HG03108 (cell line): ENCODE data around the gene DUS1L.

Experiments
- ATAC-seq: cut with Tn5 transposase; IDR thresholded peaks from one replicate; pipeline ENCODE4 v1.9.1; 2021; ENCODE audit warnings: moderate library complexity; ENCODE audit not compliant: unreplicated experiment

DUS1L gene

GRCh38 chr17:82056729-82057621 is 8.6 kb downstream of the DUS1L start:
- ATAC-seq = no peak

GRCh38 chr17:82055965-82056728 is 9.5 kb downstream of the DUS1L start:
- ATAC-seq = no peak

- ATAC-seq = no peak
These were observed 10.3 kb downstream of the DUS1L start for GRCh38 chr17:82055023-82055964.

- ATAC-seq = no peak
These were observed 11.1 kb downstream of the DUS1L start for GRCh38 chr17:82054351-82055022.

GRCh38 chr17:82053556-82054263 is 11.9 kb downstream of the DUS1L start:
- no peak for ATAC-seq

GRCh38 chr17:82053130-82053529 is 12.5 kb downstream of the DUS1L start:
- no peak for ATAC-seq

GRCh38 chr17:82052638-82053059 is 13.0 kb downstream of the DUS1L start:
- ATAC-seq = no peak

- ATAC-seq = no peak
These were observed 13.6 kb downstream of the DUS1L start, which contains the start of the genes GPS1 and RFNG for GRCh38 chr17:82051776-82052637. TSS of gene GPS1 (plus strand) at chr17:82051898. CDS start at chr17:82051932, 34 bp downstream. TSS of gene RFNG (minus strand) at chr17:82051811. CDS start at chr17:82051766, 45 bp downstream.

- no peak for ATAC-seq
These were observed 14.6 kb downstream of the DUS1L start for GRCh38 chr17:82050761-82051641.

- no peak for ATAC-seq
These were observed 15.3 kb downstream of the DUS1L start for GRCh38 chr17:82050152-82050760.

GRCh38 chr17:82049521-82049971 is 16.1 kb downstream of the DUS1L start:
- ATAC-seq = no peak

- no peak for ATAC-seq
These were observed 16.5 kb downstream of the DUS1L start for GRCh38 chr17:82049106-82049505.

GRCh38 chr17:82048571-82048971 is 17.0 kb downstream of the DUS1L start:
- no peak for ATAC-seq

GRCh38 chr17:82047914-82048570 is 17.6 kb downstream of the DUS1L start:
- no peak for ATAC-seq

GRCh38 chr17:82047379-82047778 is 18.2 kb downstream of the DUS1L start:
- ATAC-seq = no peak

GRCh38 chr17:82046903-82047302 is 18.7 kb downstream of the DUS1L start:
- no peak for ATAC-seq
